Trophoblast cell (in vitro differentiated cells and primary cell): ENCODE measurements around the gene RETREG1.
A peak's percentile ranks its signal among the peaks of the same experiment; 100 is the strongest.

Experiments used
- DNase-seq, 2 donors: peaks; one replicate each; pipeline ENCODE4 v3.0.0-alpha.2; 2016
- H2AFZ ChIP-seq: 2 replicates; pipeline ENCODE4 v1.6.1; 2013; ENCODE audit warnings: low read length, moderate library complexity, mild to moderate bottlenecking; ENCODE audit not compliant: insufficient read depth, poor library complexity
- H2AK5ac ChIP-seq: 2 replicates; pipeline ENCODE4 v1.6.1; 2013; ENCODE audit warnings: mild to moderate bottlenecking, low read length
- H2BK120ac ChIP-seq: 2 replicates; pipeline ENCODE4 v1.6.1; 2013; ENCODE audit warnings: low read length, mild to moderate bottlenecking, moderate library complexity; ENCODE audit not compliant: insufficient read depth, poor library complexity
- H2BK12ac ChIP-seq: 2 replicates; pipeline ENCODE4 v1.6.1; 2013; ENCODE audit warnings: mild to moderate bottlenecking, low read length, moderate library complexity
- H2BK5ac ChIP-seq: 2 replicates; pipeline ENCODE4 v1.6.1; 2013; ENCODE audit warnings: low read length, low read depth, moderate library complexity, mild to moderate bottlenecking; ENCODE audit not compliant: poor library complexity
- H3K14ac ChIP-seq: 2 replicates; pipeline ENCODE4 v1.6.1; 2013; ENCODE audit warnings: mild to moderate bottlenecking, low read length
- H3K18ac ChIP-seq: 2 replicates; pipeline ENCODE4 v1.6.1; 2013; ENCODE audit warnings: mild to moderate bottlenecking, low read length
- H3K23ac ChIP-seq: 2 replicates; pipeline ENCODE4 v1.6.1; 2013; ENCODE audit warnings: low read length
- H3K27ac ChIP-seq: 2 replicates; pipeline ENCODE4 v1.5.1; 2013; ENCODE audit warnings: low read depth, mild to moderate bottlenecking, inconsistent platforms, low read length, moderate library complexity
- H3K27me3 ChIP-seq: 2 replicates; pipeline ENCODE4 v1.6.1; 2013; ENCODE audit warnings: inconsistent platforms, mild to moderate bottlenecking, low read length, moderate library complexity; ENCODE audit not compliant: insufficient read depth
- H3K36me3 ChIP-seq, 2 experiments: 1 replicate in 1 of 2; 2 replicates in 1 of 2; pipeline ENCODE4 v1.6.1; 2013; ENCODE audit warnings: low read length in 2 of 2, mild to moderate bottlenecking in 2 of 2, moderate library complexity in 1 of 2; ENCODE audit not compliant: insufficient read depth in 2 of 2, control insufficient read depth in 1 of 2
- H3K4ac ChIP-seq: 2 replicates; pipeline ENCODE4 v1.6.1; 2013; ENCODE audit warnings: low read depth, mild to moderate bottlenecking, low read length, moderate library complexity
- H3K4me1 ChIP-seq, 2 experiments: 1 replicate in 1 of 2; 2 replicates in 1 of 2; pipeline ENCODE4 v1.6.1; 2013; ENCODE audit warnings: low read length in 2 of 2, mild to moderate bottlenecking in 2 of 2, moderate library complexity in 1 of 2; ENCODE audit not compliant: insufficient read depth in 2 of 2, control insufficient read depth in 1 of 2
- H3K4me2 ChIP-seq: 2 replicates; pipeline ENCODE4 v1.6.1; 2013; ENCODE audit warnings: inconsistent platforms, mild to moderate bottlenecking, low read length, moderate library complexity
- H3K4me3 ChIP-seq: 2 replicates; pipeline ENCODE4 v1.5.1; 2013; ENCODE audit warnings: mild to moderate bottlenecking, low read depth, low read length, inconsistent platforms
- H3K79me1 ChIP-seq: one replicate; pipeline ENCODE4 v1.6.1; 2013; ENCODE audit warnings: low read length
- H3K79me2 ChIP-seq: 2 replicates; pipeline ENCODE4 v1.6.1; 2013; ENCODE audit warnings: low read length, mild to moderate bottlenecking; ENCODE audit not compliant: control insufficient read depth, insufficient read depth, poor library complexity
- H3K9ac ChIP-seq: 2 replicates; pipeline ENCODE4 v1.6.1; 2013; ENCODE audit warnings: mild to moderate bottlenecking, low read length
- H3K9me3 ChIP-seq: 2 replicates; pipeline ENCODE4 v1.6.1; 2013; ENCODE audit warnings: low read depth, mild to moderate bottlenecking, control low read depth, inconsistent platforms, low read length; ENCODE audit not compliant: insufficient read depth
- H4K12ac ChIP-seq: 2 replicates; pipeline ENCODE4 v1.6.1; 2013; ENCODE audit warnings: low read depth, mild to moderate bottlenecking, low read length, moderate library complexity
- H4K8ac ChIP-seq: 2 replicates; pipeline ENCODE4 v1.6.1; 2013; ENCODE audit warnings: low read depth, mild to moderate bottlenecking, low read length, moderate library complexity
- H4K91ac ChIP-seq: one replicate; pipeline ENCODE4 v1.6.1; 2013; ENCODE audit warnings: low read depth, mild to moderate bottlenecking, low read length, moderate library complexity
- WGBS: extraction: QIAGEN DNeasy Blood & Tissue Kit; methylation state at CpG from one replicate; pipeline ENCODE4 v1.1.7; 2013; ENCODE audit warnings: missing lambda C conversion rate; ENCODE audit not compliant: insufficient read length, insufficient coverage; ENCODE audit errors: extremely low coverage; 5-methylcytosine and 5-hydroxymethylcytosine counted together

Gene RETREG1

DNA sequence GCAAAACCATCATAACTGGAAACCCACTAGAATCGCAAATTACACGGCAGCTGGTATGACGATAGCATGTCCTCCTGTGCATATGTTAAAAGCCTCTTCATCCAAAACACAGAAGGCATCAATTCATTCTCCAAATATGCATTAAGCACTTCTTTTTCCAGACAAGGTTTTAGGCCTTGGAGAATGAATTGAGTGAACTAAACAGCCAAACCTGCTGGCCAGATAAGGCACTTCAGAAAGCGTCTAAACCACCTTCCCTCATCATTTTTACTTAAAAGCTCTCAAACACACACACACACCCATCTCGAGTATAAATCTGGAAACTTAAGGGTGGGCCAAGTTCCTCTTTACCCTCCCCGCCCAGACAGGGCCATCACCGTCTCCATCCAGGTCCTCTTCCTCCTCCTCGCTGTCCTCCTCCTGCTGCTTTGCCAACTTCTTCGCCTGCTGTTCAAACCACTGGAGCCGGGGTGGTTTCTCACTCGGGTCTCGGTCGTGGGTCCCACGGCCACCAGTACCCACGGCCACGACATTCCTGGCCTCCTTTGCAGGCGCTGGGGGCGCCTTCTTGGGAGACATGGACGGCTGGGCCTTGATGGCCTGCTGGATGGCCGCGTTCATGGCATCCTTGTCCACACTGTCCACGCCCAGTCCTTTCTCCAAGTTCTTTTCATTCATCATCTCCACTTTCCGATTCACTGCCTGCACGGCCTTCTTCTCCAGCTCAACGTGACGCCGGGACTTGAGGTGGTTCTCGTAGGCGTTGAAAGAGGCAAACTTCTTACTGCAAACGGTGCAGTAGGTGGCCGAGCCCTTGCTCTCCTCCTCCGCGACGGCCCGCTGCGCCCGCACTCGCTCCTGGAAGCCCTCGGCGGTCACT lies 151.9 kb downstream of the RETREG1 start:
- Histone ChIP-seq H2BK120ac (no peak overlapping the region), H3K9me3 (no peaks in the 10 kb centered on the region), H3K4me1 (peaks cover 6 to 19% of the 10 kb centered on the region in 2 experiments), H3K79me1 (peaks cover 7% of the 10 kb centered on the region), H2AFZ (peak overlapping the region; percentile 81), H3K4me3 (peak overlapping the region; percentile 97), H3K14ac (peak overlapping the region; percentile 65), H3K4me2 (peak overlapping the region; percentile 63), H3K27ac (no peak overlapping the region), H2BK5ac (no peak overlapping the region), H4K91ac (peak overlapping the region; percentile 69), H4K8ac (peak overlapping the region; percentile 94), H3K79me2 (peaks cover 7% of the 10 kb centered on the region), H3K23ac (no peak overlapping the region), H3K36me3 (peaks cover 4 to 20% of the 10 kb centered on the region in 2 experiments), H3K18ac (peak overlapping the region; percentile 70), H2BK12ac (no peak overlapping the region), H3K27me3 (no peaks in the 10 kb centered on the region), H3K9ac (peak overlapping the region; percentile 90), H3K4ac (peak overlapping the region; percentile 99), H2AK5ac (peak overlapping the region; percentile 65), H4K12ac (peak overlapping the region; percentile 56)
- peak in 1 of 2 donors; percentile 5 for DNase-seq
- WGBS = no CpG with 5 or more reads among the region's 40 CpGs

DNA sequence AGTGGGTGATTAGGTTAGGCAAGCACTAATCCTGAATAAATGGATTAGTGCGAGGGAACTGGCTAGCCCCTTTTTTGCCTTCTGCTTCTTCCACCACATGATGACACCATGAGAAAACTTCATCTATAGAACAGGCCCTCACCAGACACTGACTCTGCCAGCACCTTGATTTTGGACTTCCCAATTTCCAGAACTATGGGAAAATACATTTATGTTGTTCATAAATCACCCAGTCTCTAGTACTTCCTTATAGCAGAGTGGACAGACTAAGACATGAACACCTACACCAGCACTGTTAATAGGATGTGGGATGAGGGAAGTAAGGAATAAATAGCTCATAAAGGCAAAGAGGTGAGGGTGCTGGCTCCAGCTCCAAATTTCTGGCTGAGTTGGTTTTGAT lies 152.6 kb downstream of the RETREG1 start:
- Histone ChIP-seq H3K9ac (peak overlapping the region; percentile 60), H2AK5ac (no peak overlapping the region), H3K14ac (no peak overlapping the region), H4K12ac (no peak overlapping the region), H4K91ac (no peak overlapping the region), H3K79me2 (peaks cover 7% of the 10 kb centered on the region), H2AFZ (no peak overlapping the region), H3K4ac (peak overlapping the region; percentile 71), H3K27ac (no peak overlapping the region), H3K18ac (no peak overlapping the region), H3K4me1 (peaks cover 6 to 19% of the 10 kb centered on the region in 2 experiments), H3K36me3 (peaks cover 4 to 17% of the 10 kb centered on the region in 2 experiments), H3K4me3 (no peak overlapping the region), H2BK120ac (no peak overlapping the region), H4K8ac (no peak overlapping the region), H3K23ac (no peak overlapping the region), H3K9me3 (no peaks in the 10 kb centered on the region), H3K27me3 (no peaks in the 10 kb centered on the region), H2BK5ac (no peak overlapping the region), H2BK12ac (no peak overlapping the region), H3K4me2 (peak overlapping the region; percentile 63), H3K79me1 (peaks cover 7% of the 10 kb centered on the region)
- WGBS = no CpG with 5 or more reads among the region's 1 CpG
- DNase-seq = no peak

GRCh38 chr5:16461782-16462181 lies 155.0 kb downstream of the RETREG1 start:
- Histone ChIP-seq H4K8ac (no peak overlapping the region), H3K4ac (no peak overlapping the region), H3K23ac (no peak overlapping the region), H3K4me1 (peaks cover 4 to 16% of the 10 kb centered on the region in 2 experiments), H3K4me2 (no peak overlapping the region), H3K4me3 (no peak overlapping the region), H4K91ac (no peak overlapping the region), H2BK120ac (no peak overlapping the region), H4K12ac (no peak overlapping the region), H3K14ac (no peak overlapping the region), H2AK5ac (no peak overlapping the region), H2BK5ac (no peak overlapping the region), H3K9me3 (no peaks in the 10 kb centered on the region), H3K79me1 (peaks cover 7% of the 10 kb centered on the region), H2BK12ac (no peak overlapping the region), H3K36me3 (peaks cover 4 to 20% of the 10 kb centered on the region in 2 experiments), H3K79me2 (peaks cover 7% of the 10 kb centered on the region), H3K27me3 (no peaks in the 10 kb centered on the region), H3K18ac (no peak overlapping the region), H2AFZ (no peak overlapping the region), H3K9ac (no peak overlapping the region), H3K27ac (no peak overlapping the region)
- no CpG with 5 or more reads among the region's 1 CpG for WGBS
- peak; percentile 17 to 78 for DNase-seq

DNA sequence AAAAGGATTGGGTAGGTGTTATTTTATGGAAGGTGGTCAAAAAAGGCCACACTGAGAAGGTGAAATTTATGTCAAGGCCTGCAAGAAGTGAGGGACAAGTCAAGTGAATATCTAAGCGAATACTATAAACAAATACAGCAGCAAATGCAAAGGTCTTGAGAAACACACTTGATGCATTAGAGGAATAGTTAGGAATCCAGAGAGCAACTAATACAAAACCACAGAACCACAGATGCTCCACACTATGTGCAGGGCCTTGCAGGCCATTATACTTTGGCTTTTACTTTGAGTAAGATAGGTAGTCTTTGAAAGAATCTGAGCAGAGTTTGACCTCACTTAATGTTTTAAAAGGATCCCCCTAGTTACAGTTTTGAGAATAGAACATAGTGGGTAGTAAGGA lies 155.8 kb downstream of the RETREG1 start:
- H3K4me1 ChIP-seq = peaks cover 0 to 13% of the 10 kb centered on the region in 2 experiments

More for the DNA sequence above, 155.8 kb downstream of the RETREG1 start:
- peaks cover 4 to 21% of the 10 kb centered on the region in 2 experiments for H3K36me3 ChIP-seq
- no peak overlapping the region for H3K18ac ChIP-seq
- H3K14ac ChIP-seq = no peak overlapping the region
- peaks cover 7% of the 10 kb centered on the region for H3K79me2 ChIP-seq
- no peak overlapping the region for H2BK5ac ChIP-seq
- no peak overlapping the region for H3K4me3 ChIP-seq
- H3K79me1 ChIP-seq = peaks cover 6% of the 10 kb centered on the region
- no peak overlapping the region for H2AK5ac ChIP-seq
- no peak overlapping the region for H2BK12ac ChIP-seq
- WGBS = no CpG with 5 or more reads among the region's 1 CpG
- no peak overlapping the region for H2BK120ac ChIP-seq
- H4K12ac ChIP-seq = no peak overlapping the region
- H3K23ac ChIP-seq = no peak overlapping the region
- no peak overlapping the region for H3K27ac ChIP-seq
- H3K9me3 ChIP-seq = no peaks in the 10 kb centered on the region
- H4K91ac ChIP-seq = no peak overlapping the region
- no peak overlapping the region for H4K8ac ChIP-seq
- H3K9ac ChIP-seq = no peak overlapping the region
- no peaks in the 10 kb centered on the region for H3K27me3 ChIP-seq
- no peak overlapping the region for H3K4ac ChIP-seq
- H3K4me2 ChIP-seq = no peak overlapping the region
- no peak overlapping the region for H2AFZ ChIP-seq
- DNase-seq = no peak
